PC-9 (cell line): Measurements from ENCODE around the gene DYNC2LI1. TPM values are rescaled to one million over a fixed set of nuclear protein-coding genes. Genes with fewer than 3 reads are reported as not detected.

Experiments used
- BruUV-seq: library from RNA; stranded (reverse); fragments of 400-500 nt; replicated peaks from 2 replicates; lab custom pipeline; 2021; lab: Mats Ljungman, UMichigan
- CTCF ChIA-PET: fragments of 300-600 bp; sonication (Branson Sonifier 250); formaldehyde crosslinking; loops from one replicate; lab custom pipeline; 2022; ENCODE audit warnings: antibody characterized with exemption; lab: Charles Lee
- POLR2A ChIA-PET: fragments of 300-600 bp; sonication (Branson Sonifier 250); formaldehyde crosslinking; loops from one replicate; lab custom pipeline; 2022; ENCODE audit warnings: antibody characterized with exemption; ENCODE audit not compliant: unreplicated experiment; lab: Charles Lee
- DNase-seq, 2 experiments: peaks; one replicate each; pipeline versions ENCODE4 v3.0.0 to v3.0.0-alpha.2; 2015 to 2022; ENCODE audit warnings: mixed read lengths in 1 of 2
- H2AFZ ChIP-seq: fragments of 200-600 bp; sonication (generic); 2 replicates; pipeline ENCODE4 v1.8.1; 2017; ENCODE audit warnings: antibody characterized with exemption
- H3F3A ChIP-seq: fragments of 200-600 bp; sonication (generic); 2 replicates; pipeline ENCODE4 v1.8.1; 2017; ENCODE audit warnings: antibody characterized with exemption, mild to moderate bottlenecking, low read depth; ENCODE audit not compliant: insufficient read depth
- H3K27ac ChIP-seq: fragments of 200-600 bp; sonication (generic); 2 replicates; pipeline ENCODE4 v1.6.1; 2016; ENCODE audit warnings: mixed run types
- H3K27me3 ChIP-seq: fragments of 200-600 bp; sonication (generic); 2 replicates; pipeline ENCODE4 v1.6.1; 2016; ENCODE audit warnings: low read depth, mixed run types; ENCODE audit not compliant: insufficient read depth
- H3K36me3 ChIP-seq: fragments of 200-600 bp; sonication (generic); 2 replicates; pipeline ENCODE4 v1.6.1; 2016; ENCODE audit warnings: low read depth, mixed run types
- H3K4me1 ChIP-seq: fragments of 200-600 bp; sonication (generic); replicated peaks from 2 replicates; pipeline ENCODE4 v1.6.1; 2016; ENCODE audit warnings: mixed run types; ENCODE audit not compliant: insufficient read depth
- H3K4me2 ChIP-seq: fragments of 200-600 bp; sonication (generic); 2 replicates; pipeline ENCODE4 v1.6.1; 2017; ENCODE audit warnings: mixed run types
- H3K4me3 ChIP-seq: fragments of 200-600 bp; sonication (generic); 2 replicates; pipeline ENCODE4 v1.6.1; 2016; ENCODE audit warnings: mixed run types
- H3K79me2 ChIP-seq: fragments of 200-600 bp; sonication (generic); 2 replicates; pipeline ENCODE4 v1.6.1; 2017; ENCODE audit warnings: low read depth, mixed run types
- H3K9me2 ChIP-seq: fragments of 200-600 bp; sonication (generic); 2 replicates; pipeline ENCODE4 v1.8.1; 2017; ENCODE audit warnings: mild to moderate bottlenecking; ENCODE audit not compliant: insufficient read depth
- H3K9me3 ChIP-seq: fragments of 200-600 bp; sonication (generic); 2 replicates; pipeline ENCODE4 v1.8.1; 2016; ENCODE audit warnings: low read depth; ENCODE audit not compliant: insufficient read depth
- H4K20me1 ChIP-seq: fragments of 200-600 bp; sonication (generic); 2 replicates; pipeline ENCODE4 v1.8.1; 2017; ENCODE audit not compliant: insufficient read depth
- CTCF ChIP-seq: fragments of 200-600 bp; sonication (generic); conservative IDR thresholded peaks from 2 replicates; pipeline ENCODE4 v1.6.1; 2017; ENCODE audit warnings: mixed run types, antibody characterized with exemption, mild to moderate bottlenecking, moderate library complexity
- EZH2 ChIP-seq: fragments of 200-600 bp; sonication (generic); IDR thresholded peaks from 2 replicates; pipeline ENCODE4 v1.8.0; 2017; ENCODE audit warnings: antibody characterized with exemption, low read depth
- intact Hi-C: fragments of 100-400 bp; cut with micrococcal nuclease; formaldehyde crosslinking; loops from one replicate; pipeline ENCODE4 v1.10.0; 2022; ENCODE audit not compliant: unreplicated experiment
- total RNA-seq: library from RNA; stranded (reverse); gene quantifications from 2 replicates; pipeline ENCODE4 v1.2.3, GENCODE V29; 2021

Gene DYNC2LI1
- total RNA-seq, 1 experiment from 2014 or later = 27.1 TPM

GRCh38 chr2:43814711-43815110 lies 40.9 kb downstream of the DYNC2LI1 start:
- no peak overlapping the region for H2AFZ ChIP-seq
- ChIA-PET CTCF (no interaction called here), POLR2A (no interaction called here)
- no peaks in the 10 kb centered on the region for H3K9me2 ChIP-seq
- no TSS peak for BruUV-seq
- no peaks in the 10 kb centered on the region for H3K9me3 ChIP-seq
- H3K36me3 ChIP-seq = no peaks in the 10 kb centered on the region
- DNase-seq = no peak
- no peak overlapping the region for H3K27ac ChIP-seq
- 0 out of 2 replicates have a peak, but pooled peaks cover under 1% of the 10 kb centered on the region for H3K27me3 ChIP-seq
- intact Hi-C loops = no loop called here
- no peaks in the 10 kb centered on the region for H3K4me1 ChIP-seq
- no peaks in the 10 kb centered on the region for H3F3A ChIP-seq
- H3K4me3 ChIP-seq = no peak overlapping the region
- no peaks in the 10 kb centered on the region for H3K79me2 ChIP-seq
- no peak for TF ChIP-seq CTCF
- TF ChIP-seq EZH2 = no peak
- no peak overlapping the region for H3K4me2 ChIP-seq
- no peaks in the 10 kb centered on the region for H4K20me1 ChIP-seq

DNA sequence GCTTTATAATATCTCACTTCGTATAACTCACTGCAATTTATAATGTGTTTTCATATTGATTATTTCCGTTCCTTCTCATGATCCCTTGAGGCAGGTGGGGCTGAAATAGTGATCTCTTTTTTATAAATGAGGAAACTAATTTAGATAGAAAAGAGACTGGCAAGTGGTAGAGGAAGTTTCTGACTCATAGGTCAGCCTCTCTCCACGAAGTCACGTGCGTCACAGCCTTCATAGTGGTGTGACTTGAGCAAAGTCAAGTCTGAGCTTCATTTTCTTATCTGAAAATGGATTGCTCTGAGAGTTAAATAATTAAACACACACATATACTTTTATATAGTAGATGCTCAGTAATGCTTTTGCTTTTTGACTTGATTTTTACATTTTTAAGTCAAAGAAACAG lies 44.9 kb downstream of the DYNC2LI1 start:
- Histone ChIP-seq H3K27ac (no peak overlapping the region), H3K36me3 (no peaks in the 10 kb centered on the region), H2AFZ (no peak overlapping the region), H3F3A (no peaks in the 10 kb centered on the region), H3K27me3 (peaks cover 39% of the 10 kb centered on the region), H3K9me3 (no peaks in the 10 kb centered on the region), H3K4me3 (no peak overlapping the region), H3K4me2 (no peak overlapping the region), H4K20me1 (no peaks in the 10 kb centered on the region), H3K4me1 (no peaks in the 10 kb centered on the region), H3K79me2 (no peaks in the 10 kb centered on the region), H3K9me2 (no peaks in the 10 kb centered on the region)
- DNase-seq = peak in 1 of 2 experiments; percentile 45
- CTCF ChIA-PET = no interaction called here
- intact Hi-C loops = no loop called here
- POLR2A ChIA-PET = no interaction called here
- no TSS peak for BruUV-seq
- TF ChIP-seq CTCF = no peak

- Histone ChIP-seq H3K4me1 (no peaks in the 10 kb centered on the region), H4K20me1 (no peaks in the 10 kb centered on the region), H3K36me3 (no peaks in the 10 kb centered on the region), H3K27me3 (peaks cover 48% of the 10 kb centered on the region), H2AFZ (no peak overlapping the region), H3K9me2 (no peaks in the 10 kb centered on the region), H3K4me2 (no peak overlapping the region), H3K9me3 (no peaks in the 10 kb centered on the region), H3K79me2 (no peaks in the 10 kb centered on the region), H3K4me3 (no peak overlapping the region), H3F3A (no peaks in the 10 kb centered on the region), H3K27ac (no peak overlapping the region)
- TF ChIP-seq CTCF (no peak), EZH2 (no peak)
- no TSS peak for BruUV-seq
- DNase-seq = no peak
- intact Hi-C loops = no loop called here
- CTCF ChIA-PET = interaction anchor here (0.7 kb wide), 1 partner anchor 22 kb away, joined by 3 read pairs; no protein-coding TSS in a partner anchor
- POLR2A ChIA-PET = no interaction called here
Measured at GRCh38 chr2:43819491-43820163, 45.8 kb downstream of the DYNC2LI1 start.
